OCI-LY1 (cell line): ENCODE results near the gene TBXAS1.

Experiments
- EZH2 ChIP-seq: fragments of 200-600 bp; sonication (generic), shearing (Covaris generic); IDR thresholded peaks from 2 replicates; pipeline ENCODE4 v1.8.0; 2017; ENCODE audit warnings: borderline replicate concordance, mixed run types, mild to moderate bottlenecking, antibody characterized with exemption, low read length, moderate library complexity, mixed read lengths
- TF ChIP-seq, protein P1 (sequence below): fragments of 200-600 bp; sonication (generic), shearing (Covaris generic); IDR thresholded peaks from 2 replicates; pipeline ENCODE4 v1.5.1; 2017; ENCODE audit warnings: mild to moderate bottlenecking, antibody characterized with exemption, low read length, moderate library complexity, mixed read lengths

DNA sequence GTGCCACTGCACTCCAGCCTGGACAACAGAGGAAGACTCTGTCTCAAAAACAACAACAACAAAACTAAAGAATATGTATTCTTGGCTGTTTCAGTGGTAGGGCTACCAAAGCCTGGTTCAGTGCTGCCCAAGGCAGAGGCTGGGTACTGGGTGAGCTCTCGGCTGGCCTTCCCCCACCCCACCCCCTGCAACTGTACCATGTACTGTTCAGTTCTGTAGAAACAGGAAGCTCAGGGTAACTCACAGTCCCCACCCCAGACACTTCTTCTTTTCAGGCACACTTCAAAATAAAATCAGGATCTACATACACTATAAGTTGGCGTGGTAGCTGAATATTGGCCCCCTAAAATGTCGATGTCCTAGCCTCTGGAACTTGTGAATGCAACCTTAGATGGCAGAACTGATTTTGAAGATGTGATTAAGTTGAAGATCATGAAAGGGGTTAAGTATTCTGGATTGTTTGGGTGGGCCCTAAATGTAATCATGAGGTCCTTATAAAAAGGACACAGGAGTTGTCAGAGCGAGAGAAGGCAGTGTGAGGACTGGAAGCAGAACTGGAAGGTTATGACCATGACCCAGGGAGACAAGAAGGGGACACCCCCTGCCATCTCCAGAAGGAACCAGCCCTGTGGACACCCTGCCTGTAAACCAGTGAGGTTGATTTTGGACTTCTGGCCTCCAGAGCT is 31.2 kb downstream of the TBXAS1 start:
- TF ChIP-seq, protein P1, sequence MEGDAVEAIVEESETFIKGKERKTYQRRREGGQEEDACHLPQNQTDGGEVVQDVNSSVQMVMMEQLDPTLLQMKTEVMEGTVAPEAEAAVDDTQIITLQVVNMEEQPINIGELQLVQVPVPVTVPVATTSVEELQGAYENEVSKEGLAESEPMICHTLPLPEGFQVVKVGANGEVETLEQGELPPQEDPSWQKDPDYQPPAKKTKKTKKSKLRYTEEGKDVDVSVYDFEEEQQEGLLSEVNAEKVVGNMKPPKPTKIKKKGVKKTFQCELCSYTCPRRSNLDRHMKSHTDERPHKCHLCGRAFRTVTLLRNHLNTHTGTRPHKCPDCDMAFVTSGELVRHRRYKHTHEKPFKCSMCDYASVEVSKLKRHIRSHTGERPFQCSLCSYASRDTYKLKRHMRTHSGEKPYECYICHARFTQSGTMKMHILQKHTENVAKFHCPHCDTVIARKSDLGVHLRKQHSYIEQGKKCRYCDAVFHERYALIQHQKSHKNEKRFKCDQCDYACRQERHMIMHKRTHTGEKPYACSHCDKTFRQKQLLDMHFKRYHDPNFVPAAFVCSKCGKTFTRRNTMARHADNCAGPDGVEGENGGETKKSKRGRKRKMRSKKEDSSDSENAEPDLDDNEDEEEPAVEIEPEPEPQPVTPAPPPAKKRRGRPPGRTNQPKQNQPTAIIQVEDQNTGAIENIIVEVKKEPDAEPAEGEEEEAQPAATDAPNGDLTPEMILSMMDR, result no peak
- no peak for TF ChIP-seq EZH2
